Activated effector memory CD4-positive, alpha-beta T cell treated with Interleukin-2 at 50 U/mL for 16 hours (primary cell): ENCODE results near the gene IL32.
"Not testable (repeated sequence)": the region's sequence is repeated elsewhere in the genome, so short reads cannot be mapped to it uniquely, and the experiment has no call there.

Source experiments
- DNase-seq: peaks from one replicate; pipeline ENCODE4 v3.0.0-alpha.2; 2020

The IL32 gene

DNA sequence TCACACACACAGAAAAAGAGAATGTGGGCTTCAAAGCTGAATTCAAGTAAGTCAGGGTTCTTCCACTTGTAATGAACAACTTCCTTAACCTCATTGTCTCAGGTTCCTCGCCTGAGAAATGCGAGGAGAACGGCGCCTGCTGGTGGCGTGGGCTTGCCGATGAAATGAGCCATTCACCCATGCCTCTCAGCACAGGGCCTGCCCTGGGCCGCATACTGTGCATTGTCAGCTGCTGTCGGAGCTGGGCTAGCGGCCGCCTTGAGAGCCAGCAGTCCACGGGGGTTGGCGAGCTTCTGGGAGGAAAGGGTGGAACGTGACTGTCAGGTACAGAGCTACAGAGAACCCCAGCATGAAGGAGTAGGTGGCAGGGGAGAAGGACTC lies 12.1 kb upstream of the IL32 start:
- not testable (repeated sequence) for DNase-seq

DNA sequence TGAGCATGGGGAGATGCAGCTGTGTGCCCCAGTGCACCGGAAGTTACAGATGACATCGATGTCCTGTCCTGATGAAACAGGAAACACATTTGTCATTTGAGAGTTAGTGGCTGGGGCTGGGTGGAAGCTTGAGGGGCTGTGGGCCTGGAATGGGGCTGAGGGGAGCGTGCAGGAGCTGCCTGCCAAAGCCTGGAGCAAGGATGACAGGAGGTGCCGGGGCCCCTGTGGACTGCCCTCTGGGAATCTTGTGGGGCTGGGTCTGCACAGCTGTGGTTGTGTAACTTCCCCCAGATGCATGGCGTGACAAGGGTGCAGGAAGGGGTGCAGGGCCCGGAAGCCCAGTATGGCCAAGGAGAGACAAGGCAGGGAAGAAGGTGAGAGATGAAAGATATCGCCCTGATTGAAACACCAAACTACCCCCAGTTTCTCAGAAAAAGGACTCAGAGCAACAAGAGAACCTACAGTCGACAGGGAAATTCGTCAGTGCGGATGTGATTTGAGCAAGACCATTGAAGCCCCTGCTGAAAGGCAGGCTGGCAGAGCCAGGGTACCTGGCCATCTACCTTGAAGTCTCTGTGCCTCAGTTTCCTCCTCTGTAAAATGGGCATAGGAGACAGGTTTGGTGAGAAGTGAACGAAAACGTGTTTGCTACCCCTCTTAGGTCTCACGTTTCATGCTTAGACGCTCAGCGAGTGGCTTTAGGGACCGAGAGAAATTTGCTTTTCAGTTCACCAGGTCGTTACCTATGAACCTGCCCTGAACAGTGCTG lies 10.3 kb upstream of the IL32 start:
- DNase-seq = no peak

DNA sequence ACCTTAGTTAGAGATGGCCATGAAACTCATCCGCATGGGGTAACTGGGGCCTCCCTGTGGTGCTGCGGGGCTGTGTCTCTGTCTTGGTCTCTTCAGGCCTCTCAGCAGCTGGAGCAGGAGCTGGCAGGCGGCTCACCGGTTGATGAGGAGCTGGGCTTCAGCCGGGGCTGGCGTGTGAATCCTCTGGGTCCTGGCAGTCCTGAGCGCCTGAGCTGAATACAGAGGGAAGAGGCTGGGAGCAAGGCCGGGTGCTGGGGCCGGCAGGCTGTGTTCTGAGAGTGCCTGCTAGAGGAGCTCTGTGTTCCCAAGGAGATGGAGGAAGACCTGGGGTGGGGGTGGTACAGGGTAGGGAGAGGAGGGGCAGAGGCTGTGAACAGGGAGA lies 9.7 kb upstream of the IL32 start:
- not testable (repeated sequence) for DNase-seq

DNA sequence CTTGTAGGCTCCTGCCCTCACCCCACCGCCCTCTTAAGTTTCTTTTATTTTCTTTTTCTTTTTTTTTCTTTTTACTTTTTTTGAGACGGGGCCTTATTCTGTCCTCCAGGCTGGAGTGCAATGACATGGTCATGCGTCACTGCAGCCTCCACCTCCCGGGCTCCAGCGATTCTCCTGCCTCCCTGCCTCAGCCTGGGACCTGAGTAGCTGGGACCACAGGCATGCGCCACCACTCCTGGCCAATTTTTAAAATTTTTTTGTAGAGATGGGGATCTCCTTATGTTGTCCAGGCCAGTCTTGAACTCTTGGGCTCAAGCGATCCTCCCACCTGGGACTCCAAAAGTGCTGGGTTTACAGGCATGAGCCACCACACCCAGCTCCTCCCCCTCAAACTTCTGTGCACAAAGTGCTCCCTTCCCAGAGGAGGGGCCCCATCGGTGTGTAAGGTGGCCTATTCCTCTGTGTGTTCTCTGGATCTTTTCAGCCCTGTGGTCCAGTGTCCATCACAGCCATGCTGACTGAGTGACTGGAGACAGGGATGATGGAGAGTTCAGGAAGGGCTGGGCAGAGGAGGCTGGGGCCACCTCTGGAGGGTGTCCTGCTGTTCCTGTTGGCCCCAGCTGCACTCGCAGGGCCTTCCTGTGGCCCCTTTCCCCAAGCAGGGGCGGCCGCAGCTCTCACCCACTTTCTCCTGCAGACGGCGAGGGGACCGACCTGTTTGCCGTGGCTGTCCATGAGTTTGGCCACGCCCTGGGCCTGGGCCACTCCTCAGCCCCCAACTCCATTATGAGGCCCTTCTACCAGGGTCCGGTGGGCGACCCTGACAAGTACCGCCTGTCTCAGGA lies 8.9 kb upstream of the IL32 start:
- DNase-seq = no peak

DNA sequence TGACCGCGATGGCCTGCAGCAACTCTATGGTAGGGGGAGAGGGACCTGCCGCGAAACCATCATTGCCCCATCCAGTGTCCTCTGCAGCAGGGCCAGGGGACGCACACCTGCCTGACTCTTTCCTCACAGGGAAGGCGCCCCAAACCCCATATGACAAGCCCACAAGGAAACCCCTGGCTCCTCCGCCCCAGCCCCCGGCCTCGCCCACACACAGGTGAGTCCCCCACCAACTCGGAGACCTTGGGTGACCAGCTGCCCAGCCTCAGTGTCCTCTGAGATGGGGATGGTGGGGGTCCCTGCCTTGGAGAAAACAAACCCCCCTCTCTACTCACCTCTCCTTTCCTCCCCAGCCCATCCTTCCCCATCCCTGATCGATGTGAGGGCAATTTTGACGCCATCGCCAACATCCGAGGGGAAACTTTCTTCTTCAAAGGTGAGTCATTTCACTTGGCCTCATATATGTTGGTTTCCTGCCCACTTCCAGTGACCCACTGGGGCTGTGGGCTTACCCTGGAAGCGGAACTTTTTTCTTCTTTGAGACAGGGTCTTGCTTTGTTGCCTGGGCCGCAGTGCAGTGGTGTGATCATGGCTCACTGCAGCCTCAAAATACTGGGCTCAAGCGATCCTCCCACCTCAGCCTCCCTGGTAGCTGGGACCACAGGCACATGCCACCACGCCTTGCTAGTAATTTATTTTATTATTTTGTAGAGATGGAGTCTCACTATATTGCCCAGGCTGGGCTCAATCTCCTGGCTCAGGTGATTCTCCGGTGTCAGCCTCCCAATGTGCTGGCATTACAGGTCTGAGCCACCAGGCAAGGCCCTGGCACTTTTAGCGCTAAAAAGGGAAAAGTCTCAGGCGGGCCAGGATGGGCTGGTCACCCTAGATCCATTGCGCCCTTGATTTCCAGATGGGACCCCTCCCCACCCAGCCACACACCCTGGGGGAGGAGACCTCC lies 8.0 kb upstream of the IL32 start:
- DNase-seq = no peak

DNA sequence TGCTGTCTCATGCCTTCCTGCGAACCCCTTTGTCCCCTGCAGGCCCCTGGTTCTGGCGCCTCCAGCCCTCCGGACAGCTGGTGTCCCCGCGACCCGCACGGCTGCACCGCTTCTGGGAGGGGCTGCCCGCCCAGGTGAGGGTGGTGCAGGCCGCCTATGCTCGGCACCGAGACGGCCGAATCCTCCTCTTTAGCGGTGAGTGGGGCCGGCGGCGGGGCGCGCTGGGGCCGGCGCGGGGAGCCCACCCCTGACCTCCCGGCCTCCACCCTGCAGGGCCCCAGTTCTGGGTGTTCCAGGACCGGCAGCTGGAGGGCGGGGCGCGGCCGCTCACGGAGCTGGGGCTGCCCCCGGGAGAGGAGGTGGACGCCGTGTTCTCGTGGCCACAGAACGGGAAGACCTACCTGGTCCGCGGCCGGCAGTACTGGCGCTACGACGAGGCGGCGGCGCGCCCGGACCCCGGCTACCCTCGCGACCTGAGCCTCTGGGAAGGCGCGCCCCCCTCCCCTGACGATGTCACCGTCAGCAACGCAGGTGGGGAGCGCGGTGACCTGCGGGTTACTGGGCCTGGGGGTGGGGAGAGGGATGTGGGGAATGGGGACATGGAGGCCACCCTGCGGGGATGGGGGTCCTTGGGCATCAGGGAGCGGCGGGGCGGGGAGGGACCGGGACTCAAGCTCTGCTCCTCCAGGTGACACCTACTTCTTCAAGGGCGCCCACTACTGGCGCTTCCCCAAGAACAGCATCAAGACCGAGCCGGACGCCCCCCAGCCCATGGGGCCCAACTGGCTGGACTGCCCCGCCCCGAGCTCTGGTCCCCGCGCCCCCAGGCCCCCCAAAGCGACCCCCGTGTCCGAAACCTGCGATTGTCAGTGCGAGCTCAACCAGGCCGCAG lies 7.1 kb upstream of the IL32 start:
- no peak for DNase-seq

DNA sequence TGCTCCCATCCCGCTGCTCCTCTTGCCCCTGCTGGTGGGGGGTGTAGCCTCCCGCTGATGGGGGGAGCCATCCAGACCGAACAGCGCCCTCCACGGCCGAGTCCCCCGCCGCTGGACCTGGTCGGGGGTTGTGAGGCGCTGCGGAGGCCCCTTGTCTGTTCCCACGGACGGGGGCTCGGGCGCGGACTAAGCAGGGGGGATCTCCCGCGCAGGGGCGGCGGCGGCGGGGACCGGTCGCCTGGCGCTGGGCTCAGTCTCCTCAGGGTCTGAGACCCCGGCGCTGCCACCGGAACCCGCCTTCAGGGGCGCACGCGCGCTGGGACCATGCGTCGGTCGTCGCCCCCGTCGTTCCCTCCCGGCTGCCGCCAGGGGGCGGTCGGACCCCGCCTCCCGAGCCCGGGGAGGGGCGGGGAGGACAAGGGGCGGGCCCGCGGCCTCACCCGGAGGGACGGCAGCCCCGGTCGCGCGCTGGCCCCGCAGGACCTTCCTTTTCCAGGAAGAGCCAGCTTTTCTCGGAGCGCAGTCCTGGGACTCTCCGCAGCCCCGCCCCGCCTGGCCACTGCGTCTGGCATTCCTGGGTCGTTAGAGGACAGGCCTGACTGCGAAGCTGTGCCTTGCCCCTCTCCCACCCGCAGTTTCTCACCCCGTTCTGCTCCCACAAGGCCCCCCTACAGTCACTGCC lies 6.3 kb upstream of the IL32 start:
- peak; percentile 84 for DNase-seq

DNA sequence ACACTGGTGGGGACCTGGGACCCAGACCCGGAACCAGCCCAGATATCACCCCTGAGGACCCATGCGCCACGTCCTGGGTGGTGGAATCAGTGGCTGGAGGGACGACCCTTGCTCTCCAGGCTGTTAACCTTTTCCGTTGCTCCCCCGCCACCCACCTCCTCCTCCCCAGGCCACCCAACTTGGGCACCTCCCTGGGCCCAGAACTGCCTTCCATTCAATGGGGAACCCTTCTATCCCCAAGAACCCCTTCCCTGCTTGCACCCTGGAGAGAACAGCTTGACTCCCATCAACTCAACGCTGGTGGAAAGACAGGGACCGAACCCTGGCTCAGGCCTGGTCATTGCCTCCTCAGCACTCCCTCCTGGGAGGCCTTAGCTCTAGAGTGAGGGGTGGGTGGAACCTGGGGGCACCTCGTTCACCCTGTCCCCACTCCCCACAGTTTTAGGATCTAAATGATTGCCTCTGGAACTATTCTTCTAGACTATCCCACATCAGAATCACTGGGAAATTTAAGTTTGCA lies 5.7 kb upstream of the IL32 start:
- DNase-seq = no peak

DNA sequence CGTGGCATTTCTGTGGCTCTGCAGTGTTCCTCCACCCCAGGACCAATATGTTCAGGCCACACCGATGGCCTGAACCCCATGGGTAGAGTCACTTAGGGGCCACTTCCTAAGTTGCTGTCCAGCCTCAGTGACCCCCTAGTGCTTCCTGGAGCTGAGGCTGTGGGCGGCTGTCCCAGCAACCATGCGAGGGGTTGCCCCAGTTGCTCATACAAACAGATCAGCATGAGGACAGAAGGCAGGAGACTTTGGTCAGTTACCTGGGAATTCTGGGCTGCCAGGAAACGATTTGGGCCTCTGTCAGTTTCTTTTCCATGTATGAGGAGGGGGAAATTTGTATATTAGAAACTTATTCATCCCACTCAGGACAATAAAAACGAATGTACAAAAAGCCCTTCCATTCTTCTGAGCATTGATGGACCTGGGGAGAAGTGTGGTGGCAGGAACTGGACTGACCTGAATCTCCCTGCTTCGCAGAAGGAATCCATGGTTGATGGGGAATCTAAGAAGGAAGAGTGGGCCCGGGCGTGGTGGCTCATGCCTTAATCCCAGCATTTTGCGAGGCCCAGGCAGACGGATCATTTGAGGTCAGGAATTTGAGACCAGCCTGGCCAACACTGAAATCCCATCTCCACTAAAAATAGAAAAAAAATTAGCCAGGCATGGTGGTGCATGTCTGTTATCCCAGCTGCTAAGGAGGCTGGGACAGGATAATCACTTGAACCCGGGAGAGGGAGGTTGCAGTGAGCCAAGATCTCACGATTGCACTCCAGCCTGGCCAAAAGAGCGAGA lies 4.9 kb upstream of the IL32 start:
- DNase-seq = no peak

DNA sequence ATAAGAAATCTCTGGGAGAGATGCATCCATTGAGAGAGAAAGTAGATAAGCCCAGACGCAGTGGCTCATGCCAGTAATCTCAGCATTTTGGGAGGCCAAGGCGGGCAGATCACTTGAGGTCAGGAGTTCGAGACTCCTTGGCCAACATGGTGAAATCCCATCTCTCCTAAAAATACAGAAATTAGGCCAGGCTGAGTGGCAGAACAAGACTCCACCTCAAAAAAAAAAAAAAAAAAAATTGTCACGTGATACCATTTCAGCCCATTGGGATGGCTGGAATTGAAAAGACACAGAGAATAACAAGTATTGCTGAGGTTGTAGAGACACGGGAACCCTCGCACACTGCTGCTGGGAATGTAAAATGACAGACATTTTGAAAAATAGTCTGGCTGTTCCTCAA lies 2.9 kb upstream of the IL32 start:
- DNase-seq = no peak

DNA sequence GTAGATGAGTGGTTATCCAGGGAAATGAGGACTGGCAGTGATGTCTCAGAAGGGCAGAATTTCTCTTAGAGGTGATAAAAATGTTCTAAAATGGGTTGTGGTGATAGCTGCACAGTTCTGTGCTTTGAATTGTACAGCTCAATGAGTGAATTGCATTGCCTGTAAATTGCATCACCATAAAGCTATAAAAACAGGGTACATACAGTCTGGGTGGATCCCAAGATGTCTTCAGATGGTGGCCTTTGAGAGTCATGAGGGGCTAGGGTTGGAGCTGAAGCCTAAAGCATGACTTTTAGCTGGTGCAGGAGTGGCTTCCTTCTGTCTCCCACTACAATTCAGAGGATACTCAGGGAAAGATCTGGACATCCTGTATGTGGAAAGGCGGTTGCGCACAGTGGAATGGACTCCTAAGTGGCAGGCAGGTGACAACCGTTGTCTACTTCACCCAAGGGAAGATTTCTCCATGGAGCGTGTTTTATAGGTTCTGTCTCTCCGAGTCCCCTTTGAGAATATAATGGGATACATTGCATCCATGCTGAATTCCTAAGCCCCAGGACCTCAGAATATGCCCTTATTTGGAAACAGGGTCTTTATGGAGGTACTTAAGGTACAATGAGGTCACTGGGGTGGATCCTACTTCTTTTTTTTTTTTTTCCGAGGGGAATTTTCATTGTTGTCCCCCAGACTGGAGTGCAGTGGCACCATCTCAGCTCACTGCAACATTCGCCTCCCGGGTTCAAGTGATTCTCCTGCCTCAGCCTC lies 1.6 kb upstream of the IL32 start:
- DNase-seq = no peak

DNA sequence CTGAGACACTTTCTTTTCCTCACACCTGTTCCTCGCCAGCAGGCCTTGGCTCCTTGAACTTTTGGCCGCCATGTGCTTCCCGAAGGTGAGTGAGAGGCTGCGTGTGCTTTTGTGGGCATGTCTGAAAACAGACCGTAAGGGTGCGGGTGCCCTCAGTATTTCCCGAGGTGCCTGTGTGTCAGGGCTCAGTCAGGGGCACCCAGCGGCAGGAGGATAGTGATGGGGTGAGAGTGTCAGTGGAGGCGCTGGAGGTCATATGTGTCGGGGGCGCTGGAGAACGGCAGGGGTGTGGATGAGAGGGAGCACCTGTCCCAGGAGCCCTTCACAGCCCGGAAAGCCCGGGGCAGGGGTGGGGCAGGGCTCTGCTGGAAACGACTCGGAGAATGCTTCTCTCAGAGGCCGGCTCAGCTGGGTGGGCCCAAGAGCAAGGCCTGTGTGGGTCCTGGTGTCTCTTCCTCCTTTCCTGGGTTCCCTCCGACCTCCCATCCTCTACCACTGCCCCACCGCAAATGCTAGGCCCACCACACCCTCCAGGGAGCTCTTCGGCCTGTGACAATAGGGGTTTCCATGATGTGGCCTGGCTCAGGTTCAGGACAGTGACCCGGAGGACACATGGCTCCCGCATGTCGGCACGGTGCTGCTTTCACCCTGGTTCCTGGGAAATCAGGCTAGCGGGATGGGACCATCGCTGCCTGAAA lies 451 bp downstream of the IL32 start:
- no peak for DNase-seq

DNA sequence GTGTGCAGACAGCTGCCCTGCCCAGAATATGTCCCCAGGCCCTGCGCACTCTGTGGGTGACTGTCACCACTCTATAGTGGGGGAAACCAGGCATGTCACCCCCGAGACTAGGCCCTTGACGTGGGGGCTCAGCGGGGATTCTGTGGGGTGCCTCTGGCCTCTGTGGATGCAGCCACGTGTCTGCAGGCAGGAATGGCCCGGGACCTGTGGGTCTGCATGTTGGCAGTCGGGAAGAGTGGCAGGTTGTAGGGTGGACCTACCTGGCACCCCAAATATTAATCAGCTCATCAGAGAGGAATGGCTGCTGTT lies 954 bp downstream of the IL32 start:
- DNase-seq = no peak

DNA sequence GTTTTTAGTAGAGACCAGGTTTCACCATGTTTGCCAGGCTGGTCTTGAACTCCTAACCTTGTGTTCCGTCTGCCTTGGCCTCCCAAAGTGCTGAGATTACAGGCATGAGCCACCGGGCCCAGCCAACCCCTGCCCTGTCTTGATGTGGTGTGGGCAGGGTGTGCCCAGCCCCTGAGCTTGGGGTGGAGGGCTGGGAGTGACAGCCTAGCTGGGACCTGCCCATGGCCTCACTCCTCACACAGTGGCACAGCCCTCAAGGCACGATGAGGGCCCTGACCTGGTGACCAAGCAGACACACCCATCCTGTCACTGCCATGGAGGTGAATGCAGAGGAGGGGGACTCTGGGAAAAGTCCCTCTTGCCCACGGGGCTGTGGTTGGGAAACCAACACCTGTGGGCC lies 3.0 kb downstream of the IL32 start:
- no peak for DNase-seq

DNA sequence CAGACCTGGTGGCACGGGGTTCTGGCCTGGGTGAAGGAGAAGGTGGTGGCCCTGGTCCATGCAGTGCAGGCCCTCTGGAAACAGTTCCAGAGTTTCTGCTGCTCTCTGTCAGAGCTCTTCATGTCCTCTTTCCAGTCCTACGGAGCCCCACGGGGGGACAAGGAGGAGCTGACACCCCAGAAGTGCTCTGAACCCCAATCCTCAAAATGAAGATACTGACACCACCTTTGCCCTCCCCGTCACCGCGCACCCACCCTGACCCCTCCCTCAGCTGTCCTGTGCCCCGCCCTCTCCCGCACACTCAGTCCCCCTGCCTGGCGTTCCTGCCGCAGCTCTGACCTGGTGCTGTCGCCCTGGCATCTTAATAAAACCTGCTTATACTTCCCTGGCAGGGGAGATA lies 3.7 kb downstream of the IL32 start:
- not testable (repeated sequence) for DNase-seq

DNA sequence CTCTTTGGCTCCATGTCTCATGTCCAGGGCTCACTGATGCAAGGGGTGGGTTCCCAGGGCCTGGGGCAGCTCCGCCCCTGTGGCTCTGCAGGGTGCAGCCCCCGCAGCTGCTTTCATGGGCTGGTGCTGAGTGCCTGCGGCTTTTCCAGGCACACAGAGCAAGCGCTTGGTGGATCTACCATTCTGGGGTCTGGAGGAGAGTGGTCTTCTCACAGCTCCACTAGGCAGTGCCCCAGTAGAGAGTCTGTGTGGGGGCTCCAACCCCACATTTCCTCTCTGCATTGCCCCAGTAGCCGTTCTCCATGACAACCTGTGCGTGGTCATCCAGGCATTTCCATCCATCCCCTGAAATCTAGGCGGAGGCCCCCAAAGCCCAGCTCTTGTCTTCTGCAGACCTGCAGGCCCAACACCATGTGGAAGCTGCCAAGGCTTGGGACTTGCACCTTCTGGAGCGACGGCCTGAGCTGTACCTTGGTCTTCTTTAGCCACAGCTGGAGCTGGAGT lies 5.2 kb downstream of the IL32 start:
- DNase-seq = no peak

DNA sequence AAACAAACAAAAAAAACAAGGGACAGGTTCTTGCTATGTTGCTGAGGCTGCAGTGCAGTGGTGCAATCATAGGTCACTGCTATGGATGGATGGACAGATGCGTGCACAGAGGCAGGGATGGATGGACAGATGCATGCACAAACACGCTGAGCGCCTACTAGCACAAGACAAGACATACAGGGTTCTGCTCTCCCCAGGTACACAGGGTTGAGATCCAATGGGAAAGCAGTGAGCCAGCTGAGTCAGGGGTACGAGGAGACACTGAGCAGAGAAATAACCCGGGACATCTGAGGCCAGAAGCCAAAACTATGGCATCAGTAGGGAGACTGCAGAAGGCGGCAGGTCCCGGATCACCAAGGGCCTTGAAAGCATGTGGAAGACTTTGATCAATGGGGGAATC lies 6.2 kb downstream of the IL32 start:
- no peak for DNase-seq

DNA sequence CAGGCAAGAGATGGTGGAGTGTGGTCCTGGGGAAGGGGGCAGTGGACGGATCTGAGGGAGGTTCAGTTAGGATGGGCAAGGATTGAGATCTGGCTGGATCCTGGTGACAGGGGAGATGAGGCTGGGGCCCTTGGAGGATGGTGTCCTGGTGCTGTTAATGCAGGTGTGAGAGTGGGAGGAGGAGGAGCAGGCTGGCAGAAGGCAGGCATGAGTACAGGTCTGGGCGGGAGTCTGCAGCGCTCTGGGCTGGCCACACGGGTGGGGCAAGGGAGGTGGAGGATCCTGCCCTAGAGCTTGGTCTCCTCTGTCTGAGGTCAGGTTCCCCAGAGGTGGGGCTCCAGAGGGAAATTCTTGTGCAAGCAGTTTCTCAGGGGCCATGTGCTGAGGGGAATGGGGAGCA lies 6.7 kb downstream of the IL32 start:
- DNase-seq = not testable (repeated sequence)
